ENCODE results near the gene ARVCF.

DNA sequence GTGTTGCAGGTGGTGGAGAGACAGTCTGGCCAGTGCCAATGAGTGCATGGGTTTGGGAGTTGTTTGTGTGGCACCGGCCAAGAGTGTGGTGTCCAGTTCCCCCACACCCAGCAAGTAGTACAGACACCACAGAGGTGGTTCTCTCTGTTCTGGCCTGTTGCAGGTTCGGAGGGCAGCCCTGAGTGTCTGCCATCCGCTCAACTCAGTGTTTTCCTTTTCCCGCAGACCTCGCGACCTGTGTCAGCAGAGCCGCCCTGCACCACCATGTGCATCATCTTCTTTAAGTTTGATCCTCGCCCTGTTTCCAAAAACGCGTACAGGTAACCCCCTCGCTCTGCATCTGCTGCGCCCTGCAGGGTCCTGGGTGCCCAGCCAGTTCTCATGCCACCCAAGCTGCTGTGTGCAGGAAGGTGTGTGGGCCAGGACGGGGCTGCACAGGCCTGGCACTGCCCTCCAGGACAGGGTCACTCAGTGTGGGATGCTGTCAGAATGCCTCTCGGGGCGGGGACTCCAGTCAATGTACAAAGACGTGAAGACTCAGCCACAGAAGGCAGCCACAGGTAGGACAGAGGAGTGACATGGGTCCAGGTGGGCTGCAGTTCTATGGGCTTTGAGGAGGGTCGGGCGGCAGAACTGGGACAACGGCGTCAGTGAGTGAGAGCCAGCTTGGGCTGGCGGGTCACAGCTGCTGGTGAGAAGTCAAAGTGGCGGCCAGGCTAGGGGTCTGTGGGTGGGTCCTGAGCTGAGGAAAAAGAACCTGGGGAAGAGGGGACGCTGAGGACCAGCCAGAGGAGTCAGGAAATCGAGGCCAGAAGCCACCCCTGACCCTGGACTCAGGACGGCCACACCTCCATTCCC, 20.1 kb upstream of the ARVCF start:
- TF ChIP-seq CTCF (IDR thresholded peaks at IDR 0.05) (no peak), POLR2A (IDR thresholded peaks at IDR 0.05) (no peak)
